ENCODE measurements around the gene B3GNT4.

DNA sequence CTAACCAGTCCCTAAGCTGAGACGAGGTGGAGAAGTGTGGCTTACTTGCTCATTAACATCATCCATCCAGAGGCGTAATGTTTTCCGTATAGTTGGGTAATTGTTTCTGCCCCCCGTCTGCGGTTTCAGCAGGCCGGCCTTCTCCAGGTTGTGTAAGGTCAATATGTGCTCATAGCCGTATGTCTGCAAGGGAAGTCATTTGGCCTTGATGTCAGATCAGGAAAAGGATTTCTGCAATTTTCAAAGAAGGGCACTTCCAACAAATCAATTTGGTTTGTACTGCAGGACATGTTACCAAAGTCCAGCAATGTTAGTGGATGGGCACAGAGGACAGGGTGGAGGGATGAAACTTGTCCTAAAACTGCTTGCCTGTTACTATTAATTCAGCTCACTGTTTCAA is 32.2 kb downstream of the B3GNT4 start:
- TF ChIP-seq, protein P1, sequence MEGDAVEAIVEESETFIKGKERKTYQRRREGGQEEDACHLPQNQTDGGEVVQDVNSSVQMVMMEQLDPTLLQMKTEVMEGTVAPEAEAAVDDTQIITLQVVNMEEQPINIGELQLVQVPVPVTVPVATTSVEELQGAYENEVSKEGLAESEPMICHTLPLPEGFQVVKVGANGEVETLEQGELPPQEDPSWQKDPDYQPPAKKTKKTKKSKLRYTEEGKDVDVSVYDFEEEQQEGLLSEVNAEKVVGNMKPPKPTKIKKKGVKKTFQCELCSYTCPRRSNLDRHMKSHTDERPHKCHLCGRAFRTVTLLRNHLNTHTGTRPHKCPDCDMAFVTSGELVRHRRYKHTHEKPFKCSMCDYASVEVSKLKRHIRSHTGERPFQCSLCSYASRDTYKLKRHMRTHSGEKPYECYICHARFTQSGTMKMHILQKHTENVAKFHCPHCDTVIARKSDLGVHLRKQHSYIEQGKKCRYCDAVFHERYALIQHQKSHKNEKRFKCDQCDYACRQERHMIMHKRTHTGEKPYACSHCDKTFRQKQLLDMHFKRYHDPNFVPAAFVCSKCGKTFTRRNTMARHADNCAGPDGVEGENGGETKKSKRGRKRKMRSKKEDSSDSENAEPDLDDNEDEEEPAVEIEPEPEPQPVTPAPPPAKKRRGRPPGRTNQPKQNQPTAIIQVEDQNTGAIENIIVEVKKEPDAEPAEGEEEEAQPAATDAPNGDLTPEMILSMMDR (conservative IDR thresholded peaks at IDR 0.05; ENCODE audit: low read depth, low read length) = no peak
- TF ChIP-seq BHLHE40 (IDR thresholded peaks at IDR 0.05; ENCODE audit: low read depth, low read length) (no peak), POLR2A (IDR thresholded peaks at IDR 0.05; ENCODE audit: low read depth, low read length) (no peak), MAFK (IDR thresholded peaks at IDR 0.05; ENCODE audit: low read depth, low read length) (no peak), FOS (IDR thresholded peaks at IDR 0.05; ENCODE audit: low read depth, low read length) (no peak), RFX5 (IDR thresholded peaks at IDR 0.05; ENCODE audit: low read depth, low read length) (no peak), RAD21 (IDR thresholded peaks at IDR 0.05; ENCODE audit: low read length) (no peak), CEBPB (IDR thresholded peaks at IDR 0.05; ENCODE audit: low read depth, low read length) (no peak)
- TF ChIP-seq, protein P2, sequence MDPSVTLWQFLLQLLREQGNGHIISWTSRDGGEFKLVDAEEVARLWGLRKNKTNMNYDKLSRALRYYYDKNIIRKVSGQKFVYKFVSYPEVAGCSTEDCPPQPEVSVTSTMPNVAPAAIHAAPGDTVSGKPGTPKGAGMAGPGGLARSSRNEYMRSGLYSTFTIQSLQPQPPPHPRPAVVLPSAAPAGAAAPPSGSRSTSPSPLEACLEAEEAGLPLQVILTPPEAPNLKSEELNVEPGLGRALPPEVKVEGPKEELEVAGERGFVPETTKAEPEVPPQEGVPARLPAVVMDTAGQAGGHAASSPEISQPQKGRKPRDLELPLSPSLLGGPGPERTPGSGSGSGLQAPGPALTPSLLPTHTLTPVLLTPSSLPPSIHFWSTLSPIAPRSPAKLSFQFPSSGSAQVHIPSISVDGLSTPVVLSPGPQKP (IDR thresholded peaks at IDR 0.05; ENCODE audit: borderline replicate concordance, low read depth, low read length) = no peak

Measured in IMR-90 (cell line).